ENCODE results near the gene SLPI. TPM values are rescaled to one million over a fixed set of nuclear protein-coding genes. Genes with fewer than 3 reads are reported as not detected.

Gene SLPI, protein sequence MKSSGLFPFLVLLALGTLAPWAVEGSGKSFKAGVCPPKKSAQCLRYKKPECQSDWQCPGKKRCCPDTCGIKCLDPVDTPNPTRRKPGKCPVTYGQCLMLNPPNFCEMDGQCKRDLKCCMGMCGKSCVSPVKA
- total RNA-seq, result 10 to 100 TPM in 3 of 4 donors, 1 to 10 TPM in 1; 1.0 to 57.4 (median 20.9) TPM

DNA sequence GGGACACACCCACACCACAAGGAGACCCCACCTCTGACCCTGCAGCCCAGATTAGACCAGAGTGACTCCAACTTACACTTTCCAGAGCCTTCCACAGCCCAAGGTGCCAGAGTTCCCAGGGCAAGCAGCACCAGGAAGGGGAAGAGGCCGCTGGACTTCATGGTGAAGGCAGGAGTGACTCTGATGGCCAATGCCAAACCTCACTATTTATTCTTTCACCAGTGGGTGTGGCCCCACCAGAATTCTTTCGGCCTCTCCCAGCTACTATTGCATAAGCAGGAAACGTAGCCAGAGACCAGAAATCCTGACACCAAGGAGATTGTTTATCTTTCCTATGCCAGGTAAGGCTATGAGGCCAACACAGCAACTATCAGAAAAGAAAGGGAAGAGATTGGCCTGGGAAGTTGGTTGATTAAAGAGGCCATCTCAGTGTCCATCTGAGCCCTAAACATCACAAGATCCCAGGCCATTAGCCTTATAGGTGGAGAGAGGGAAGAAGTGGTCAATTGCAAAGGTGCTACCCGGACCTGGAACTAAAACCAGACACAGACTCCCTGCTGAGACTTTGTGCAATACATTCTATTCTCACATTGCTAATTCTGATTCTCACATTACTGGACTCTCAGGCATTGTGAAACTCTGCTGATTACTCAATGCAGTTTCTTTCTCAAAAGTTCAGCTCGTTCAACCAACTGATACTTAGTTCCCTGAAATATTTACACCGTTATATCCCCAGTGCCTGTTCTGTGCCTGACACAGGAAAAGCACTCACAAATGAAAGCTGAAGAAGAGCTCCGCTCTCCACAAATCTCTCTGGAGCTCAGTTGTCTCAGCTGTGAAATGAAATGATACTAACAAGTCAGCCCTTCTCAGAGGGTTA, at the start of gene SLPI:
TSS of gene SLPI (minus strand) at position 182 of the 880 bp plus-strand sequence. CDS start at position 161, 21 bp downstream.
- H3K36me3 ChIP-seq, result no peaks in the 10 kb centered on the region
- no peak within 1 kb of the TSS for H3K27ac ChIP-seq
- H3K4me1 ChIP-seq, result no peaks in the 10 kb centered on the region
- no peaks in the 10 kb centered on the region for H3K27me3 ChIP-seq
- H3K4me3 ChIP-seq, result no peak within 1 kb of the TSS
- TF ChIP-seq, protein P1, sequence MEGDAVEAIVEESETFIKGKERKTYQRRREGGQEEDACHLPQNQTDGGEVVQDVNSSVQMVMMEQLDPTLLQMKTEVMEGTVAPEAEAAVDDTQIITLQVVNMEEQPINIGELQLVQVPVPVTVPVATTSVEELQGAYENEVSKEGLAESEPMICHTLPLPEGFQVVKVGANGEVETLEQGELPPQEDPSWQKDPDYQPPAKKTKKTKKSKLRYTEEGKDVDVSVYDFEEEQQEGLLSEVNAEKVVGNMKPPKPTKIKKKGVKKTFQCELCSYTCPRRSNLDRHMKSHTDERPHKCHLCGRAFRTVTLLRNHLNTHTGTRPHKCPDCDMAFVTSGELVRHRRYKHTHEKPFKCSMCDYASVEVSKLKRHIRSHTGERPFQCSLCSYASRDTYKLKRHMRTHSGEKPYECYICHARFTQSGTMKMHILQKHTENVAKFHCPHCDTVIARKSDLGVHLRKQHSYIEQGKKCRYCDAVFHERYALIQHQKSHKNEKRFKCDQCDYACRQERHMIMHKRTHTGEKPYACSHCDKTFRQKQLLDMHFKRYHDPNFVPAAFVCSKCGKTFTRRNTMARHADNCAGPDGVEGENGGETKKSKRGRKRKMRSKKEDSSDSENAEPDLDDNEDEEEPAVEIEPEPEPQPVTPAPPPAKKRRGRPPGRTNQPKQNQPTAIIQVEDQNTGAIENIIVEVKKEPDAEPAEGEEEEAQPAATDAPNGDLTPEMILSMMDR (IDR thresholded peaks at IDR 0.05), result no peak
- TF ChIP-seq POLR2A (IDR thresholded peaks at IDR 0.05), result no peak
- intact Hi-C loops (cut with DNase I; ENCODE audit: low total_unique reads), result no loop called here
- no peaks in the 10 kb centered on the region for H3K9me3 ChIP-seq
- DNase-seq, result no peak

DNA sequence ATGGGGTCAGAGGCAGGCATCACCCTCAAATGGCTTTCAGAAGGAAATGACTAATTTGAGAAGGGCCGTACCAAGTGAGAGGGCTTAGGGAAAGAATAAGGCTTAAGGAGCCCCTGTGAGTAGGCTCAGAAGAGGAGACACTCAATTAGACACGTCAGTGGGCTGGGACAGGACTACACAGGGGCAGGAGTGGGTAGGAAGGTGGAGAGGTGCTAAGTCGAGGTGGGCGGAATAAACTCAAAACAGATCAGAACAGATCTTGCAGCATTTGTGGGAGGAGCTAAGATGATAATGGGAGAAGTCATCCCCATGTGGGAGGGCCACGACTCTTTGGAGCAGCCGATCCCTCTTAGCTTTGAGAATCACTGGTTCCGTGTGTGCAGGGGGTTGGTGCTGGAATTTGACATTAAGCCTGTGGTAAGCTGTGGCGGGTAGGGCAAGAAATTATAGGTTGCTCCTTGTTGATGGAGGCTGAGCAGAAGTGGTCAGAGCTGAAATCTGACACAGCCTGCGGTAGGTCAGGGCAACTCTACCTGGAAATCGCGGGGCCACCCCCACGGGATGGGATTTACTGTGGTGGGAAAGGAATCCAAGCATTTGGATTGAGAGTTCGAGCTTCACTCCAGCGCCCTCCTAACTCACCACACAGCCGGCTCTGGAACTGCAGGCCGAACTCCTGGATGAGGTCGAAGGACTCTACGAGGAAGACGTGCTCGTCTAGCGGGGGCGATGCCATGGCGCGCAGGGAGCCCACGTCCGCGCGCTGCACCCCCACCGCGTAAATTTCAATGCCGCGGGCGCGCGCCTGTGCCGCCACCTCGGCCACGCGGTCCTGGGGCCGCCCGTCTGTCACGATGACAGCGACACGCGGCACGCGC, 49.5 kb upstream of the SLPI start:
- intact Hi-C loops (cut with DNase I; ENCODE audit: low total_unique reads), result no loop called here
- H3K9me3 ChIP-seq, result no peaks in the 10 kb centered on the region
- peaks cover 0 to 5% of the 10 kb centered on the region in 2 donors for H3K4me1 ChIP-seq
- H3K27ac ChIP-seq, result no peak overlapping the region
- TF ChIP-seq, protein P1 (IDR thresholded peaks at IDR 0.05), result no peak
- TF ChIP-seq POLR2A (IDR thresholded peaks at IDR 0.05), result no peak
- no peak overlapping the region for H3K4me3 ChIP-seq
- peaks cover 0 to 10% of the 10 kb centered on the region in 2 donors for H3K27me3 ChIP-seq
- no peaks in the 10 kb centered on the region for H3K36me3 ChIP-seq
- no peak for DNase-seq

DNA sequence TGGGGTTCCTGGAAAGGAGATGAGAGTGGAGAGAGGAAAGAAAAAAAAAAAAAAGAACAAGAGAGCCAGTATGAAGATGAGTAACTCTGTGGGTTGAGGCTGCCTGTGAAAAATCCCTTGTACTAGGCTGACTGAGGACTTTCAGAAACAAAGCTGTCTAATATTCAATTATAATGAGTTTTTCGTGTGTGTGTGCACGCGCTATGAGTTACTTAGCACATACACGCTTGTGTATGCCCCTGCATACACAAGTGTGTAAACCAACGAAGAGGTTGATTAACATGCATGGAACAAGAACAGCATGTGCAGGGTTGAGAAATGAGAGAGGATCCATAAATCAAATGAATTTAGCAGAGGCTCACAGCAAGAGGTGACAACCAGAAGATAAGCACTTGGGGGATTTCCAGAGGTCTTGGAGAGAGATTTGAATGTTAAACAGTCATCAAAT, 47.5 kb upstream of the SLPI start:
- TF ChIP-seq POLR2A (IDR thresholded peaks at IDR 0.05), result no peak
- TF ChIP-seq, protein P1 (IDR thresholded peaks at IDR 0.05), result no peak
- H3K27me3 ChIP-seq, result peaks cover 0 to 8% of the 10 kb centered on the region in 2 donors
- no peaks in the 10 kb centered on the region for H3K9me3 ChIP-seq
- H3K27ac ChIP-seq, result no peak overlapping the region
- intact Hi-C loops (cut with DNase I; ENCODE audit: low total_unique reads), result no loop called here
- H3K36me3 ChIP-seq, result no peaks in the 10 kb centered on the region
- H3K4me1 ChIP-seq, result peaks cover 0 to 5% of the 10 kb centered on the region in 2 donors
- no peak for DNase-seq
- H3K4me3 ChIP-seq, result no peak overlapping the region

DNA sequence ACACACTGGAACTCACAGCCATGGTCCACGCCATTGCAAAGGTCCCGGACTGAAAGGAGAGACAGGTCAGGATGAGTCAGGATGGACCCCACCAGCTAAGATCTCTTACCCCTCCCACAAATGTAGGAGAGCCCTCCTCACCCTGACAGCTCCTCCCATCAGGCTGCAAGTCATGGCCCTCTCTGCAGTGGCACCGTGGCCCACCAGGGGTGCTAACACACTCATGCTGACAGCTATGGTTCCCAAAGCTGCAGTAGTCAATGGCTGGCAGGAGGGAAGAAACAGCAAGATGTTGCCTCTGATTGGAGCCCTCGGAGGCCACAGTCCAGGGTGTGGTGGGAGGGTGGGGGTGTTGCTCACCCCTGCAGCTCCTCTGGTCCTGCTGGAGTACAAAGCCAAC, 46.6 kb upstream of the SLPI start:
- DNase-seq, result no peak
- intact Hi-C loops (cut with DNase I; ENCODE audit: low total_unique reads), result no loop called here
- TF ChIP-seq, protein P1 (IDR thresholded peaks at IDR 0.05), result no peak
- no peak for TF ChIP-seq POLR2A (IDR thresholded peaks at IDR 0.05)
- H3K36me3 ChIP-seq, result no peaks in the 10 kb centered on the region
- no peaks in the 10 kb centered on the region for H3K9me3 ChIP-seq
- H3K27me3 ChIP-seq, result no peaks in the 10 kb centered on the region
- H3K4me1 ChIP-seq, result no peaks in the 10 kb centered on the region
- no peak overlapping the region for H3K27ac ChIP-seq
- H3K4me3 ChIP-seq, result no peak overlapping the region
